22Rv1 (cell line): Measurements from ENCODE around the gene COL5A2.

Source experiments
- H3K27ac ChIP-seq: fragments of 450-650 bp; 2 replicates; pipeline ENCODE4 v1.5.1; 2017
- CTCF ChIP-seq: fragments of 450-650 bp; IDR thresholded peaks from 2 replicates; pipeline ENCODE4 v1.5.1; 2017; ENCODE audit warnings: mild to moderate bottlenecking
- ZFX ChIP-seq: fragments of 450-650 bp; IDR thresholded peaks from 2 replicates; pipeline ENCODE4 v1.6.1; 2017; ENCODE audit warnings: antibody characterized with exemption, borderline replicate concordance

The COL5A2 gene

GRCh38 chr2:189137519-189137918 is 42.0 kb downstream of the COL5A2 start:
- TF ChIP-seq CTCF = no peak
- no peak for TF ChIP-seq ZFX
- H3K27ac ChIP-seq = no peak overlapping the region

GRCh38 chr2:189134485-189134884 is 45.1 kb downstream of the COL5A2 start:
- no peak overlapping the region for H3K27ac ChIP-seq
- no peak for TF ChIP-seq ZFX
- no peak for TF ChIP-seq CTCF

GRCh38 chr2:189131991-189132390 is 47.6 kb downstream of the COL5A2 start:
- TF ChIP-seq CTCF (no peak), ZFX (no peak)
- no peak overlapping the region for H3K27ac ChIP-seq

GRCh38 chr2:189129971-189130370 is 49.6 kb downstream of the COL5A2 start:
- H3K27ac ChIP-seq = no peak overlapping the region
- TF ChIP-seq ZFX = no peak
- TF ChIP-seq CTCF = no peak

- H3K27ac ChIP-seq = no peak overlapping the region
- TF ChIP-seq CTCF (no peak), ZFX (no peak)
These were observed 50.6 kb downstream of the COL5A2 start for GRCh38 chr2:189128970-189129369.

GRCh38 chr2:189127756-189128155 is 51.8 kb downstream of the COL5A2 start:
- no peak overlapping the region for H3K27ac ChIP-seq
- no peak for TF ChIP-seq ZFX
- TF ChIP-seq CTCF = no peak

GRCh38 chr2:189125195-189125594 is 54.4 kb downstream of the COL5A2 start:
- TF ChIP-seq ZFX (no peak), CTCF (no peak)

More at GRCh38 chr2:189125195-189125594, 54.4 kb downstream of the COL5A2 start:
- no peak overlapping the region for H3K27ac ChIP-seq
